ENCODE results near the gene CADPS2.

- TF ChIP-seq POLR2A (IDR thresholded peaks at IDR 0.05) (no peak), CTCF (IDR thresholded peaks at IDR 0.05 in 4 of 5, conservative IDR thresholded peaks at IDR 0.05 in 1 of 5) (no peak)
Measured at GRCh38 chr7:122354656-122355055, 531.6 kb downstream of the CADPS2 start.
